Psoas muscle (tissue), 8 donors: ENCODE data around the gene HGFAC. TPM values are rescaled to one million over a fixed set of nuclear protein-coding genes. Genes with fewer than 3 reads are reported as not detected.

ENCODE experiments used
- ATAC-seq, 4 donors: fragments of 200-7000 bp; cut with Tn5 transposase; one replicate each; pipeline ENCODE4 v1.9.1; 2020; ENCODE audit warnings: moderate library complexity in 3 of 4, mild to moderate bottlenecking in 2 of 4
- DNase-seq, 2 donors: peaks; one replicate each; pipeline ENCODE4 v3.0.0-alpha.2; 2020
- H3K27ac ChIP-seq: fragments of 200-600 bp; one replicate; pipeline ENCODE4 v1.8.0; 2022
- H3K27me3 ChIP-seq, 3 donors: fragments of 200-600 bp in 1 of 3; one replicate each; pipeline versions ENCODE4 v1.6.1 to v1.8.0; 2013 to 2022; ENCODE audit warnings: low read length in 2 of 3, mild to moderate bottlenecking in 2 of 3, moderate library complexity in 1 of 3; ENCODE audit not compliant: insufficient read depth in 3 of 3
- H3K36me3 ChIP-seq, 2 donors: fragments of 200-600 bp in 1 of 2; one replicate each; pipeline versions ENCODE4 v1.6.1 to v1.8.0; 2013 to 2022; ENCODE audit warnings: low read depth in 1 of 2, mild to moderate bottlenecking in 1 of 2, moderate library complexity in 1 of 2; ENCODE audit not compliant: insufficient read depth in 1 of 2
- H3K4me1 ChIP-seq: fragments of 200-600 bp; one replicate; pipeline ENCODE4 v1.8.0; 2022
- H3K4me3 ChIP-seq: fragments of 200-600 bp; one replicate; pipeline ENCODE4 v1.8.0; 2022; ENCODE audit warnings: mild to moderate bottlenecking
- H3K9me3 ChIP-seq: fragments of 200-600 bp; one replicate; pipeline ENCODE4 v1.8.0; 2022
- CTCF ChIP-seq: fragments of 200-600 bp; IDR thresholded peaks from one replicate; pipeline ENCODE4 v1.8.0; 2022; ENCODE audit warnings: antibody characterized with exemption
- WGBS, 3 donors: extraction: QIAGEN DNeasy Blood & Tissue Kit; methylation state at CpG; one replicate each; pipeline versions ENCODE4 v1.1.6 to v1.1.7; 2013; 5-methylcytosine and 5-hydroxymethylcytosine counted together
- intact Hi-C, 2 donors: fragments of 100-400 bp; cut with DNase I; formaldehyde crosslinking; loops; one replicate each; pipeline versions ENCODE4 v1.11.0 to v1.14.2; 2022
- polyA plus RNA-seq, 3 donors: library from polyadenylated mRNA; stranded (reverse); fragments of 200-250 nt; gene quantifications; one replicate each; pipeline ENCODE4 v1.2.3, GENCODE V29; 2013
- total RNA-seq, 4 donors: library from RNA; stranded (reverse); fragmentation: NEBNext Ultra II Directional in 2 of 4; extraction: Animal tissue kit (Norgen Biotek cat#: 25700) in 2 of 4; gene quantifications; one replicate each; pipeline versions ENCODE4 v1.2.1 to v1.2.4, GENCODE V29; 2021 to 2023
- donor health status: healthy with polysubstance abuse.
- donor health status: DM: no; HTN: no; CAD: no; lungs with moderate emphysema.
- donor health status: Bipolar disorder and iron deficiency.
- donor health status: healthy.
- donor health status: DM: yes; HTN: yes; CAD: no.
- donor health status: DM: no; HTN: no; CAD: no.
- donor health status: DM: no; HTN: no; CAD: no.
- donor health status: DM: yes; HTN: yes; CAD: no.

HGFAC gene
- total and polyA plus RNA-seq, 7 donors = 0.09 to 1.2 (median 0.39) TPM; not detected in 1

GRCh38 chr4:3467601-3468031, 25.8 kb downstream of the HGFAC start:
- no peaks in the 10 kb centered on the region for H3K27me3 ChIP-seq
- intact Hi-C loops = loop anchor here (5.0 kb wide), 2 partner anchors 50 to 125 kb away; no protein-coding TSS in a partner anchor
- DNase-seq (peak; percentile 8 to 51), ATAC-seq (no peak)
- TF ChIP-seq CTCF = no peak
- 80 to 85% (median 81%) methylated on average over 14 to 15 of the region's 15 CpGs for whole genome bisulfite sequencing, 3 donors
- no peaks in the 10 kb centered on the region for H3K36me3 ChIP-seq
- H3K9me3 ChIP-seq = no peaks in the 10 kb centered on the region
- no peak overlapping the region for H3K4me3 ChIP-seq
- peaks cover 33% of the 10 kb centered on the region for H3K4me1 ChIP-seq
- peak overlapping the region; percentile 91 for H3K27ac ChIP-seq

DNA sequence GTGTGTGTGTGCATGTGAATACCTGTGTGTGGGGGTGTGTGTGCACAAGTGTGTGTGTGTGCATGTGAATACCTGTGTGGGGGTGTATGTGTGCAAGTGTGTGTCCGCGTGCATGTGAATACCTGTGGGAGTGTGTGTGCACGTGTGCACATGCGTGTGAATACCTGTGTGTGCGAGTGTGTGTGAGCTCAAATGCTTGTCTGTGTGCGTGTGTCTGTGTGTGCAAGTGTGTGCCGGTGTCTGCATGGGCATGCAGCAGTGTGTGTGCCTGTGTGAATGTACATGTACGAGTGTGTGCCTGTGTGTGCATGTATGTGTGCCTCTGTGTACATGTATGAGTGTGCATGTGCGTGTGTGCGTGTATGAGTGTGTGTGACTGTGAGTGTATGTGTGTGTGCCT, 26.4 kb downstream of the HGFAC start:
- H3K4me1 ChIP-seq = peaks cover 36% of the 10 kb centered on the region
- no peak for TF ChIP-seq CTCF
- DNase-seq = peak; percentile 2 to 27

GRCh38 chr4:3468804-3469203, 27.0 kb downstream of the HGFAC start:
- no peak overlapping the region for H3K27ac ChIP-seq
- DNase-seq = no peak
- no peaks in the 10 kb centered on the region for H3K9me3 ChIP-seq
- H3K27me3 ChIP-seq = no peaks in the 10 kb centered on the region
- TF ChIP-seq CTCF = no peak
- no peak for ATAC-seq
- H3K4me1 ChIP-seq = peaks cover 40% of the 10 kb centered on the region
- no peak overlapping the region for H3K4me3 ChIP-seq
- intact Hi-C loops = loop anchor here (5.0 kb wide), 2 partner anchors 52 to 127 kb away; no protein-coding TSS in a partner anchor
- 91 to 98% (median 96%) methylated on average over 11 of the region's 11 CpGs for WGBS, 3 donors
- no peaks in the 10 kb centered on the region for H3K36me3 ChIP-seq

More for the DNA sequence above, 26.4 kb downstream of the HGFAC start:
- Histone ChIP-seq H3K36me3 (no peaks in the 10 kb centered on the region), H3K9me3 (no peaks in the 10 kb centered on the region), H3K27me3 (no peaks in the 10 kb centered on the region), H3K4me3 (no peak overlapping the region), H3K27ac (no peak overlapping the region)
- intact Hi-C loops = loop anchor here (5.0 kb wide), 2 partner anchors 51 to 126 kb away; no protein-coding TSS in a partner anchor
- no peak for ATAC-seq
- WGBS, 3 donors = 93 to 100% (median 97%) methylated on average over 10 of the region's 10 CpGs

GRCh38 chr4:3469386-3470243, 27.8 kb downstream of the HGFAC start:
- intact Hi-C loops = loop anchor here (5.0 kb wide), 2 partner anchors 52 to 127 kb away; no protein-coding TSS in a partner anchor

More at GRCh38 chr4:3469386-3470243, 27.8 kb downstream of the HGFAC start:
- Histone ChIP-seq H3K27me3 (no peaks in the 10 kb centered on the region), H3K36me3 (no peaks in the 10 kb centered on the region), H3K27ac (peak overlapping the region; percentile 57), H3K4me1 (peaks cover 37% of the 10 kb centered on the region), H3K9me3 (no peaks in the 10 kb centered on the region), H3K4me3 (no peak overlapping the region)
- WGBS, 3 donors = 80 to 84% (median 84%) methylated on average over 28 to 31 of the region's 31 CpGs
- no peak for TF ChIP-seq CTCF
- ATAC-seq (no peak), DNase-seq (peak; percentile 20 to 49)
